Measurements from ENCODE around the gene PNPLA3. TPM values are rescaled to one million over a fixed set of nuclear protein-coding genes. Genes with fewer than 3 reads are reported as not detected.

The PNPLA3 gene
- polyA plus RNA-seq, 1 donor (not counting 4 experiments of a cell fraction or from before 2014, with no cell fraction given): 12.0 TPM

- TF ChIP-seq CTCF (optimal IDR thresholded peaks at IDR 0.05 in 1 of 3, IDR thresholded peaks at IDR 0.05 in 1 of 3, conservative IDR thresholded peaks at IDR 0.05 in 1 of 3; ENCODE audit: extremely low read depth in 1 of 3, insufficient read depth in 2 of 3, low read length in 3 of 3) (no peak), EZH2 (IDR thresholded peaks at IDR 0.05; ENCODE audit: low read length) (no peak)
- Histone ChIP-seq H3K9me3 (ENCODE audit: control insufficient read depth, low read depth, low read length) (no peaks in the 10 kb centered on the region), H3K27ac (ENCODE audit: control insufficient read depth, insufficient read depth, low read length) (no peak overlapping the region), H3K4me3 (ENCODE audit: control insufficient read depth in 2 of 3, extremely low read depth in 1 of 3, insufficient read depth in 2 of 3, low read depth in 1 of 3, low read length in 3 of 3) (no peak overlapping the region), H3K9ac (ENCODE audit: control insufficient read depth, extremely low read depth, insufficient read depth, low read length) (no peak overlapping the region), H3K79me2 (ENCODE audit: control insufficient read depth, insufficient read depth, low read length) (no peaks in the 10 kb centered on the region), H3K27me3 (ENCODE audit: control insufficient read depth, extremely low read depth, insufficient read depth, low read length) (no peaks in the 10 kb centered on the region), H4K20me1 (ENCODE audit: control insufficient read depth, extremely low read depth, insufficient read depth, low read length) (no peaks in the 10 kb centered on the region), H3K9me1 (ENCODE audit: control insufficient read depth, extremely low read depth, insufficient read depth, low read length) (no peaks in the 10 kb centered on the region), H3K36me3 (ENCODE audit: control insufficient read depth in 2 of 2, extremely low read depth in 1 of 2, insufficient read depth in 2 of 2, low read length in 2 of 2) (peaks cover 18 to 36% of the 10 kb centered on the region in 2 experiments), H2AFZ (ENCODE audit: control insufficient read depth, low read length) (no peak overlapping the region), H3K4me2 (ENCODE audit: control insufficient read depth, extremely low read depth, insufficient read depth, low read depth, low read length) (no peak overlapping the region), H3K4me1 (ENCODE audit: control insufficient read depth, extremely low read depth, insufficient read depth, low read length) (no peaks in the 10 kb centered on the region)
- FAIRE-seq (no peak), DNase-seq (ENCODE audit: low read depth, low spot score) (no peak)
- dilution Hi-C loops (cut with MboI; ENCODE audit: extremely low pct_ligation_motif_present, low sequenced_read_pairs): no loop called here
These were observed 47.5 kb downstream of the PNPLA3 start for GRCh38 chr22:43971112-43971511.

- no peak for FAIRE-seq
- no peak overlapping the region for H3K27ac ChIP-seq (ENCODE audit: control insufficient read depth, insufficient read depth, low read length)
These were observed 49.4 kb downstream of the PNPLA3 start for GRCh38 chr22:43972931-43973462.

More at GRCh38 chr22:43972931-43973462, 49.4 kb downstream of the PNPLA3 start:
- H3K79me2 ChIP-seq (ENCODE audit: control insufficient read depth, insufficient read depth, low read length): no peaks in the 10 kb centered on the region
- H3K27me3 ChIP-seq (ENCODE audit: control insufficient read depth, extremely low read depth, insufficient read depth, low read length): no peaks in the 10 kb centered on the region
- no peaks in the 10 kb centered on the region for H3K9me1 ChIP-seq (ENCODE audit: control insufficient read depth, extremely low read depth, insufficient read depth, low read length)
- H2AFZ ChIP-seq (ENCODE audit: control insufficient read depth, low read length): no peak overlapping the region
- H3K4me3 ChIP-seq (ENCODE audit: control insufficient read depth in 2 of 3, extremely low read depth in 1 of 3, insufficient read depth in 2 of 3, low read depth in 1 of 3, low read length in 3 of 3): no peak overlapping the region
- no peaks in the 10 kb centered on the region for H3K9me3 ChIP-seq (ENCODE audit: control insufficient read depth, low read depth, low read length)
- TF ChIP-seq CTCF (optimal IDR thresholded peaks at IDR 0.05 in 1 of 3, IDR thresholded peaks at IDR 0.05 in 1 of 3, conservative IDR thresholded peaks at IDR 0.05 in 1 of 3; ENCODE audit: extremely low read depth in 1 of 3, insufficient read depth in 2 of 3, low read length in 3 of 3): no peak
- no peak for TF ChIP-seq EZH2 (IDR thresholded peaks at IDR 0.05; ENCODE audit: low read length)
- H3K4me2 ChIP-seq (ENCODE audit: control insufficient read depth, extremely low read depth, insufficient read depth, low read depth, low read length): no peak overlapping the region
- no peak for DNase-seq (ENCODE audit: low read depth, low spot score)
- no peak overlapping the region for H3K9ac ChIP-seq (ENCODE audit: control insufficient read depth, extremely low read depth, insufficient read depth, low read length)
- H4K20me1 ChIP-seq (ENCODE audit: control insufficient read depth, extremely low read depth, insufficient read depth, low read length): no peaks in the 10 kb centered on the region
- no peaks in the 10 kb centered on the region for H3K4me1 ChIP-seq (ENCODE audit: control insufficient read depth, extremely low read depth, insufficient read depth, low read length)
- H3K36me3 ChIP-seq (ENCODE audit: control insufficient read depth in 2 of 2, extremely low read depth in 1 of 2, insufficient read depth in 2 of 2, low read length in 2 of 2): peaks cover 26 to 37% of the 10 kb centered on the region in 2 experiments
- dilution Hi-C loops (cut with MboI; ENCODE audit: extremely low pct_ligation_motif_present, low sequenced_read_pairs): no loop called here

All from keratinocyte (primary cell).